K562 (cell line): ENCODE data around the gene HPN.

Experiments
- SP2 ChIP-seq: IDR thresholded peaks from 2 replicates; pipeline ENCODE4 v1.6.1; 2011; ENCODE audit warnings: mild to moderate bottlenecking, low read depth, low read length, moderate library complexity; ENCODE audit not compliant: poor library complexity, severe bottlenecking; ENCODE audit errors: extremely low read depth
- TRIM28 ChIP-seq: fragments of 450-650 bp; IDR thresholded peaks from 2 replicates; pipeline ENCODE4 v1.6.1; 2017

GRCh38 chr19:35029737-35030256 is 11.7 kb upstream of the HPN start:
- TF ChIP-seq SP2 = no peak
- TF ChIP-seq TRIM28 = no peak
